ENCODE results near the gene MTX1. TPM values are rescaled to one million over a fixed set of nuclear protein-coding genes. Genes with fewer than 3 reads are reported as not detected.

The MTX1 gene
- total RNA-seq, 1 experiment from 2014 or later: 69.1 TPM

GRCh38 chr1:155253797-155254196, 45.3 kb downstream of the MTX1 start:
- peaks cover 11% of the 10 kb centered on the region; the same call in 1 of the 2 replicates for H3K79me2 ChIP-seq (ENCODE audit: insufficient read depth, low read length)
- H3K36me3 ChIP-seq (ENCODE audit: control insufficient read depth in 1 of 2, insufficient read depth in 2 of 2, low read length in 2 of 2): peaks cover 6 to 8% of the 10 kb centered on the region in 2 experiments; a peak in 3 of 4 replicates
- CTCF ChIA-PET: interaction anchor here (1.5 kb wide), 1 partner anchor 81 kb away, joined by 3 read pairs; the partner anchor contains the start of gene KRTCAP2
- H3K27ac ChIP-seq (ENCODE audit: low read depth, low read length): peak overlapping the region; percentile 62
- H3K9me3 ChIP-seq (ENCODE audit: control insufficient read depth in 1 of 2, insufficient read depth in 1 of 2, low read depth in 1 of 2, low read length in 2 of 2): no peaks in the 10 kb centered on the region
- H3K4me2 ChIP-seq (ENCODE audit: low read length): peak overlapping the region; percentile 95
- peaks cover 16 to 35% of the 10 kb centered on the region in 2 experiments; a peak in 3 of 4 replicates for H3K4me1 ChIP-seq (ENCODE audit: control insufficient read depth in 1 of 2, insufficient read depth in 2 of 2, low read length in 2 of 2)
- no peaks in the 10 kb centered on the region for H3K9me2 ChIP-seq (ENCODE audit: insufficient read depth)
- no peak overlapping the region for H2AFZ ChIP-seq (ENCODE audit: low read depth, low read length, poor library complexity, severe bottlenecking)
- ATAC-seq (no peak), DNase-seq (ENCODE audit: low read depth, low spot score) (no peak)
- peak overlapping the region; percentile 75 to 84 for H3K4me3 ChIP-seq (replicated peaks in 1 of 2; ENCODE audit: low read depth in 1 of 2, low read length in 2 of 2)
- no peaks in the 10 kb centered on the region for H4K20me1 ChIP-seq (ENCODE audit: insufficient read depth)
- RAD21 ChIA-PET (ENCODE audit: low non-redundant PET in 1 of 2, low total read pairs in 2 of 2, uncharacterized antibody in 2 of 2, unreplicated experiment in 2 of 2): no interaction called here
- H3K9ac ChIP-seq (ENCODE audit: low read length): peak overlapping the region; percentile 81
- intact Hi-C loops (cut with micrococcal nuclease): loop anchor here (5.0 kb wide), 1 partner anchor 54 kb away; the partner anchor contains the start of gene FDPS
- TF ChIP-seq REST (IDR thresholded peaks at IDR 0.05; ENCODE audit: low read depth) (no peak), CBX3 (IDR thresholded peaks at IDR 0.05; ENCODE audit: low read depth) (no peak), ELF1 (IDR thresholded peaks at IDR 0.05; ENCODE audit: borderline replicate concordance, low read depth) (no peak), ZFX (IDR thresholded peaks at IDR 0.05) (no peak), YY1 (IDR thresholded peaks at IDR 0.05; ENCODE audit: extremely low read depth, insufficient replicate concordance, low read depth, low read length) (no peak), ZBTB33 (IDR thresholded peaks at IDR 0.05; ENCODE audit: extremely low read depth, insufficient replicate concordance, low read length) (no peak), ZNF274 (IDR thresholded peaks at IDR 0.05; ENCODE audit: low read depth, low read length) (no peak), CEBPB (IDR thresholded peaks at IDR 0.05; ENCODE audit: low read depth) (no peak), SIN3A (IDR thresholded peaks at IDR 0.05; ENCODE audit: low read depth) (no peak), SRF (IDR thresholded peaks at IDR 0.05; ENCODE audit: low read depth) (no peak), MAX (IDR thresholded peaks at IDR 0.05) (no peak), JUND (IDR thresholded peaks at IDR 0.05) (no peak), CTCF (IDR thresholded peaks at IDR 0.05 in 2 of 3, conservative IDR thresholded peaks at IDR 0.05 in 1 of 3; ENCODE audit: borderline replicate concordance in 1 of 3, insufficient read depth in 1 of 3, low read depth in 2 of 3, low read length in 2 of 3) (no peak), TCF7L2 (IDR thresholded peaks at IDR 0.05; ENCODE audit: borderline replicate concordance, extremely low read depth, insufficient read depth, insufficient read length) (no peak), SP1 (IDR thresholded peaks at IDR 0.05; ENCODE audit: low read depth) (no peak), EGR1 (IDR thresholded peaks at IDR 0.05; ENCODE audit: low read depth) (no peak), POLR2AphosphoS5 (IDR thresholded peaks at IDR 0.05; ENCODE audit: low read depth, low read length) (no peak), POLR2A (IDR thresholded peaks at IDR 0.05; ENCODE audit: borderline replicate concordance, extremely low read depth, insufficient read depth, insufficient read length) (no peak), EZH2phosphoT487 (IDR thresholded peaks at IDR 0.05; ENCODE audit: borderline replicate concordance) (no peak), FOSL1 (IDR thresholded peaks at IDR 0.05; ENCODE audit: low read depth) (no peak)
- no peaks in the 10 kb centered on the region for H3K27me3 ChIP-seq (ENCODE audit: insufficient read depth, low read length)
- POLR2A ChIA-PET: no interaction called here
- BruUV-seq (replicated peaks): no TSS peak
